Endothelial cell of umbilical vein (primary cell): Measurements from ENCODE around the gene ZYX. TPM values are rescaled to one million over a fixed set of nuclear protein-coding genes. Genes with fewer than 3 reads are reported as not detected.

ENCODE experiments used
- BruUV-seq: library from RNA; stranded (reverse); fragments of 400-500 nt; replicated peaks from 2 replicates; lab custom pipeline; 2021; lab: Mats Ljungman, UMichigan
- CTCF ChIA-PET: fragments of 300-600, 350-600 bp; sonication (Branson Sonifier 250); formaldehyde crosslinking; loops from one replicate; lab custom pipeline; 2021; ENCODE audit warnings: antibody characterized with exemption, inconsistent platforms; lab: Charles Lee
- POLR2A ChIA-PET: fragments of 300-600, 350-600 bp; sonication (Branson Sonifier 250); formaldehyde crosslinking; loops from one replicate; lab custom pipeline; 2021; ENCODE audit warnings: antibody characterized with exemption, inconsistent platforms; lab: Charles Lee
- DNase-seq: peaks from one replicate; pipeline ENCODE4 v3.0.0-alpha.2; 2011; ENCODE audit warnings: low read depth, low spot score
- FAIRE-seq: peaks from 2 replicates; lab custom pipeline; 2011; peaks lifted over from hg19 to GRCh38; lab: Jason Lieb, UNC
- H2AFZ ChIP-seq: 2 replicates; pipeline ENCODE4 v1.6.0; 2012; ENCODE audit warnings: low read depth, low read length, control low read depth, inconsistent platforms
- H3K27ac ChIP-seq: 2 replicates; pipeline ENCODE4 v1.5.1; 2011; ENCODE audit warnings: low read depth, mild to moderate bottlenecking, control low read depth, low read length, moderate library complexity; ENCODE audit not compliant: insufficient read depth
- H3K27me3 ChIP-seq, 2 experiments: 2 replicates each; pipeline versions ENCODE4 v1.6.0 to v1.6.1; 2011; ENCODE audit warnings: low read length in 2 of 2, mixed read lengths in 1 of 2; ENCODE audit not compliant: control insufficient read depth in 2 of 2, insufficient read depth in 2 of 2
- H3K36me3 ChIP-seq, 2 experiments: 2 replicates in 1 of 2; 3 replicates in 1 of 2; pipeline ENCODE4 v1.5.1; 2011; ENCODE audit warnings: low read length in 2 of 2, mild to moderate bottlenecking in 1 of 2, moderate library complexity in 1 of 2; ENCODE audit not compliant: control insufficient read depth in 2 of 2, insufficient read depth in 2 of 2; ENCODE audit errors: extremely low read depth in 1 of 2
- H3K4me1 ChIP-seq: 3 replicates; pipeline ENCODE4 v1.5.1; 2011; ENCODE audit warnings: mild to moderate bottlenecking, low read length; ENCODE audit not compliant: control insufficient read depth, insufficient read depth; ENCODE audit errors: extremely low read depth
- H3K4me2 ChIP-seq: 2 replicates; pipeline ENCODE4 v1.6.1; 2011; ENCODE audit warnings: low read length, control low read depth, mixed read lengths; ENCODE audit not compliant: insufficient read depth
- H3K4me3 ChIP-seq, 3 experiments: fragments of 200-600 bp in 1 of 3; sonication (generic), shearing (Covaris generic) in 1 of 3; replicated peaks in 1 of 3; 2 replicates each; pipeline ENCODE4 v1.5.1; 2011 to 2016; ENCODE audit warnings: control low read depth in 3 of 3, low read length in 3 of 3, mild to moderate bottlenecking in 2 of 3, inconsistent platforms in 1 of 3, low read depth in 1 of 3, moderate library complexity in 1 of 3; ENCODE audit not compliant: insufficient read depth in 1 of 3
- H3K79me2 ChIP-seq: 2 replicates; pipeline ENCODE4 v1.6.0; 2012; ENCODE audit warnings: low read length, inconsistent platforms; ENCODE audit not compliant: control insufficient read depth, insufficient read depth
- H3K9ac ChIP-seq: replicated peaks from 2 replicates; pipeline ENCODE3; 2011; ENCODE audit warnings: low read length, control low read depth; ENCODE audit not compliant: insufficient read depth; ENCODE audit errors: extremely low read depth
- H3K9me1 ChIP-seq: replicated peaks from 3 replicates; pipeline ENCODE4 v1.6.0; 2011; ENCODE audit warnings: mild to moderate bottlenecking, low read length; ENCODE audit not compliant: control insufficient read depth, insufficient read depth; ENCODE audit errors: extremely low read depth
- H3K9me3 ChIP-seq: replicated peaks from 2 replicates; pipeline ENCODE4 v1.5.1; 2012; ENCODE audit warnings: low read length, inconsistent platforms; ENCODE audit not compliant: control insufficient read depth, insufficient read depth
- H4K20me1 ChIP-seq: replicated peaks from 2 replicates; pipeline ENCODE3; 2011; ENCODE audit warnings: mild to moderate bottlenecking, low read length; ENCODE audit not compliant: control insufficient read depth, insufficient read depth; ENCODE audit errors: extremely low read depth
- EZH2 ChIP-seq: IDR thresholded peaks from 2 replicates; pipeline ENCODE4 v1.6.1; 2012; ENCODE audit warnings: borderline replicate concordance, low read depth, mild to moderate bottlenecking, moderate library complexity, low read length, inconsistent platforms; ENCODE audit not compliant: severe bottlenecking
- FOS ChIP-seq: IDR thresholded peaks from 2 replicates; pipeline ENCODE4 v1.6.1; 2011; ENCODE audit warnings: mild to moderate bottlenecking, low read length, moderate library complexity, borderline replicate concordance; ENCODE audit not compliant: insufficient read depth
- GATA2 ChIP-seq: IDR thresholded peaks from 2 replicates; pipeline ENCODE4 v1.7.0; 2011; ENCODE audit warnings: low read depth, mild to moderate bottlenecking, moderate library complexity, mixed read lengths, low read length; ENCODE audit not compliant: insufficient read length, insufficient read depth
- JUN ChIP-seq: IDR thresholded peaks from 2 replicates; pipeline ENCODE4 v1.6.1; 2011; ENCODE audit warnings: borderline replicate concordance, low read depth; ENCODE audit not compliant: insufficient read length, insufficient read depth
- MYC ChIP-seq: IDR thresholded peaks from one replicate; pipeline ENCODE4 v1.6.1; 2011; ENCODE audit warnings: mild to moderate bottlenecking, low read depth, low read length
- POLR2A ChIP-seq: IDR thresholded peaks from 2 replicates; pipeline ENCODE4 v1.6.1; 2012; ENCODE audit warnings: low read depth, mild to moderate bottlenecking, control low read depth, low read length
- POLR2AphosphoS5 ChIP-seq: IDR thresholded peaks from 2 replicates; pipeline ENCODE4 v1.6.1; 2012; ENCODE audit warnings: low read depth, mild to moderate bottlenecking, control low read depth, low read length, moderate library complexity; ENCODE audit not compliant: insufficient read depth
- dilution Hi-C: fragments of 300-500 bp; cut with MboI; formaldehyde crosslinking; loops from one replicate; pipeline ENCODE4 v1.15.0; 2019; ENCODE audit warnings: low sequenced_read_pairs; ENCODE audit not compliant: extremely low pct_ligation_motif_present
- intact Hi-C: fragments of 100-400 bp; cut with micrococcal nuclease; formaldehyde crosslinking; loops from one replicate; pipeline ENCODE4 v1.10.0; 2022
- polyA plus RNA-seq, 4 experiments: library from polyadenylated mRNA; depleted of rRNA in 3 of 4; stranded (reverse) in 3 of 4; unstranded in 1 of 4; fragments of >200 nt; gene quantifications; 2 replicates each; pipeline versions ENCODE4 v1.2.1 to v1.2.3, GENCODE V29; 2011 to 2012; ENCODE audit warnings: missing spikeins in 1 of 4
- total RNA-seq: library from RNA; stranded (reverse); gene quantifications from 2 replicates; pipeline ENCODE4 v1.2.3, GENCODE V29; 2021
- TF ChIP-seq, protein P1 (sequence below): IDR thresholded peaks from 2 replicates; pipeline ENCODE4 v1.6.1; 2011; ENCODE audit not compliant: insufficient read depth, insufficient read length
- TF ChIP-seq, protein P2 (sequence below), 2 donors: IDR thresholded peaks; 1 replicate in 1 of 2; 2 replicates in 1 of 2; pipeline ENCODE4 v1.5.1; 2011; ENCODE audit warnings: low read length in 2 of 2, mild to moderate bottlenecking in 2 of 2, moderate library complexity in 2 of 2, control low read depth in 1 of 2, inconsistent platforms in 1 of 2, low read depth in 1 of 2; ENCODE audit not compliant: insufficient read depth in 1 of 2; ENCODE audit errors: extremely low read depth in 1 of 2

ZYX gene
- total and polyA plus RNA-seq, 2 donors (not counting 3 experiments of a cell fraction or from before 2014, with no cell fraction given) = 196 to 545 TPM

DNA sequence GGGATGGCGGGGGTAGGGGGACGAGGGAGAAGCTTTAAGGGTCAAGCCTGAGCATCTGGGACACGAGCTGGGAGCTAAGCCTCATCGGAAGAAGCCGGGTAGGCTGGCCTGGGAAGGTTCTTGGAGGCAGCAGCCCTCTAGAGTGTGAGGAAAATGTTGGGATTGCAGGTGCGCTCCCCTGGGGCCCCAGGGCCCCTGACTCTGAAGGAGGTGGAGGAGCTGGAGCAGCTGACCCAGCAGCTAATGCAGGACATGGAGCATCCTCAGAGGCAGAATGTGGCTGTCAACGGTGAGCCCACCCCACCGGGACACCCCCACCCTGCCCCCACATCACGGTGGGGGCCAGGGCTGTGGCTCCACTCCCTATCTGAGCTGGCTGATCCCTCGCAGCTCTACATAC lies 6.9 kb downstream of the ZYX start:
- intact Hi-C loops = no loop called here
- dilution Hi-C loops = loop anchor here (25.0 kb wide), 1 partner anchor 124 kb away; no protein-coding TSS in a partner anchor
- Histone ChIP-seq H2AFZ (no peak overlapping the region), H3K9me3 (no peaks in the 10 kb centered on the region), H3K9me1 (no peaks in the 10 kb centered on the region), H3K4me2 (no peak overlapping the region), H3K36me3 (peaks cover 19 to 44% of the 10 kb centered on the region in 2 experiments), H3K4me3 (no peak overlapping the region), H3K79me2 (peaks cover 65% of the 10 kb centered on the region), H4K20me1 (no peaks in the 10 kb centered on the region), H3K27ac (no peak overlapping the region), H3K27me3 (no peaks in the 10 kb centered on the region), H3K9ac (no peak overlapping the region), H3K4me1 (peaks cover 86% of the 10 kb centered on the region)
- no peak for DNase-seq
- no peak for FAIRE-seq
- TF ChIP-seq, protein P1, sequence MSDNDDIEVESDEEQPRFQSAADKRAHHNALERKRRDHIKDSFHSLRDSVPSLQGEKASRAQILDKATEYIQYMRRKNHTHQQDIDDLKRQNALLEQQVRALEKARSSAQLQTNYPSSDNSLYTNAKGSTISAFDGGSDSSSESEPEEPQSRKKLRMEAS = no peak
- no peak for TF ChIP-seq GATA2
- no peak for TF ChIP-seq JUN
- TF ChIP-seq FOS = no peak
- no peak for TF ChIP-seq POLR2AphosphoS5
- TF ChIP-seq POLR2A = no peak
- TF ChIP-seq, protein P2, sequence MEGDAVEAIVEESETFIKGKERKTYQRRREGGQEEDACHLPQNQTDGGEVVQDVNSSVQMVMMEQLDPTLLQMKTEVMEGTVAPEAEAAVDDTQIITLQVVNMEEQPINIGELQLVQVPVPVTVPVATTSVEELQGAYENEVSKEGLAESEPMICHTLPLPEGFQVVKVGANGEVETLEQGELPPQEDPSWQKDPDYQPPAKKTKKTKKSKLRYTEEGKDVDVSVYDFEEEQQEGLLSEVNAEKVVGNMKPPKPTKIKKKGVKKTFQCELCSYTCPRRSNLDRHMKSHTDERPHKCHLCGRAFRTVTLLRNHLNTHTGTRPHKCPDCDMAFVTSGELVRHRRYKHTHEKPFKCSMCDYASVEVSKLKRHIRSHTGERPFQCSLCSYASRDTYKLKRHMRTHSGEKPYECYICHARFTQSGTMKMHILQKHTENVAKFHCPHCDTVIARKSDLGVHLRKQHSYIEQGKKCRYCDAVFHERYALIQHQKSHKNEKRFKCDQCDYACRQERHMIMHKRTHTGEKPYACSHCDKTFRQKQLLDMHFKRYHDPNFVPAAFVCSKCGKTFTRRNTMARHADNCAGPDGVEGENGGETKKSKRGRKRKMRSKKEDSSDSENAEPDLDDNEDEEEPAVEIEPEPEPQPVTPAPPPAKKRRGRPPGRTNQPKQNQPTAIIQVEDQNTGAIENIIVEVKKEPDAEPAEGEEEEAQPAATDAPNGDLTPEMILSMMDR (IDR thresholded peaks at IDR 0.05; ENCODE audit: extremely low read depth in 1 of 2, insufficient read depth in 1 of 2, low read depth in 1 of 2, low read length in 2 of 2) = no peak
- TF ChIP-seq MYC = no peak
- no peak for TF ChIP-seq EZH2
- ChIA-PET CTCF (interaction anchor here (0.7 to 4.3 kb wide), 5 partner anchors 8 to 117 kb away, joined by 3 to 24 read pairs (median 3); no protein-coding TSS in a partner anchor), POLR2A (interaction anchor here (1.1 kb wide), 1 partner anchor 112 kb away, joined by 6 read pairs; no protein-coding TSS in a partner anchor)
- BruUV-seq = no TSS peak
